Parathyroid adenoma (tissue), 2 donors: ENCODE measurements around the gene GRIN2A.

Experiments
- H2AFZ ChIP-seq: fragments of 300-600 bp; sonication (generic); one replicate; pipeline ENCODE4 v1.7.0; 2017; ENCODE audit warnings: antibody characterized with exemption, mild to moderate bottlenecking
- H3K27ac ChIP-seq: fragments of 300-600 bp; sonication (generic); one replicate; pipeline ENCODE4 v1.7.0; 2017
- H3K27me3 ChIP-seq: fragments of 300-600 bp; sonication (generic); one replicate; pipeline ENCODE4 v1.7.0; 2017; ENCODE audit warnings: low read length; ENCODE audit not compliant: control insufficient read depth, insufficient read depth
- H3K36me3 ChIP-seq: fragments of 300-600 bp; sonication (generic); one replicate; pipeline ENCODE4 v1.7.0; 2017; ENCODE audit warnings: low read length; ENCODE audit not compliant: control insufficient read depth, insufficient read depth
- H3K4me1 ChIP-seq: fragments of 300-600 bp; sonication (generic); one replicate; pipeline ENCODE4 v1.7.0; 2017; ENCODE audit warnings: control low read depth
- H3K4me2 ChIP-seq: fragments of 300-600 bp; sonication (generic); one replicate; pipeline ENCODE4 v1.7.0; 2017; ENCODE audit warnings: low read length
- H3K4me3 ChIP-seq: fragments of 300-600 bp; sonication (generic); one replicate; pipeline ENCODE4 v1.7.0; 2017; ENCODE audit warnings: low read depth, low read length
- H3K79me2 ChIP-seq: fragments of 300-600 bp; sonication (generic); one replicate; pipeline ENCODE4 v1.7.0; 2017; ENCODE audit warnings: control low read depth
- H3K9ac ChIP-seq: fragments of 300-600 bp; sonication (generic); one replicate; pipeline ENCODE4 v1.7.0; 2017; ENCODE audit warnings: mild to moderate bottlenecking
- H3K9me3 ChIP-seq: fragments of 300-600 bp; sonication (generic); one replicate; pipeline ENCODE4 v1.7.0; 2017; ENCODE audit warnings: low read length; ENCODE audit not compliant: control insufficient read depth
- CTCF ChIP-seq: fragments of 300-600 bp; sonication (generic); IDR thresholded peaks from one replicate; pipeline ENCODE4 v1.7.0; 2017; ENCODE audit warnings: antibody characterized with exemption, mild to moderate bottlenecking
- donor health status: primary hyperparathyroidism.

GRIN2A gene

GRCh38 chr16:10150906-10151305 lies 31.3 kb downstream of the GRIN2A start:
- no peak overlapping the region for H3K4me3 ChIP-seq
- H3K79me2 ChIP-seq, result no peaks in the 10 kb centered on the region
- TF ChIP-seq CTCF, result no peak
- no peaks in the 10 kb centered on the region for H3K36me3 ChIP-seq
- no peak overlapping the region for H3K9ac ChIP-seq
- H3K27ac ChIP-seq, result no peak overlapping the region
- no peaks in the 10 kb centered on the region for H3K4me1 ChIP-seq
- no peak overlapping the region for H2AFZ ChIP-seq
- no peaks in the 10 kb centered on the region for H3K9me3 ChIP-seq
- no peaks in the 10 kb centered on the region for H3K27me3 ChIP-seq
- no peak overlapping the region for H3K4me2 ChIP-seq

GRCh38 chr16:10145542-10146035 lies 36.6 kb downstream of the GRIN2A start:
- no peaks in the 10 kb centered on the region for H3K9me3 ChIP-seq
- no peaks in the 10 kb centered on the region for H3K27me3 ChIP-seq
- no peak overlapping the region for H3K4me3 ChIP-seq
- H3K4me2 ChIP-seq, result no peak overlapping the region
- no peaks in the 10 kb centered on the region for H3K4me1 ChIP-seq
- no peaks in the 10 kb centered on the region for H3K79me2 ChIP-seq
- no peak overlapping the region for H3K27ac ChIP-seq
- no peak overlapping the region for H2AFZ ChIP-seq
- no peaks in the 10 kb centered on the region for H3K36me3 ChIP-seq
- TF ChIP-seq CTCF, result no peak
- no peak overlapping the region for H3K9ac ChIP-seq

- H3K9ac ChIP-seq, result no peak overlapping the region
- H3K79me2 ChIP-seq, result no peaks in the 10 kb centered on the region
- H3K27me3 ChIP-seq, result no peaks in the 10 kb centered on the region
- no peak for TF ChIP-seq CTCF
- H2AFZ ChIP-seq, result no peak overlapping the region
- no peaks in the 10 kb centered on the region for H3K4me1 ChIP-seq
- no peak overlapping the region for H3K4me3 ChIP-seq
- no peaks in the 10 kb centered on the region for H3K36me3 ChIP-seq
- H3K4me2 ChIP-seq, result no peak overlapping the region
- H3K9me3 ChIP-seq, result no peaks in the 10 kb centered on the region
- no peak overlapping the region for H3K27ac ChIP-seq
These were observed 40.6 kb downstream of the GRIN2A start for GRCh38 chr16:10141671-10142070.

- no peaks in the 10 kb centered on the region for H3K27me3 ChIP-seq
- no peak overlapping the region for H3K27ac ChIP-seq
- H3K36me3 ChIP-seq, result no peaks in the 10 kb centered on the region
- no peaks in the 10 kb centered on the region for H3K9me3 ChIP-seq
- H3K4me3 ChIP-seq, result no peak overlapping the region
- H2AFZ ChIP-seq, result no peak overlapping the region
- TF ChIP-seq CTCF, result no peak
- no peak overlapping the region for H3K4me2 ChIP-seq
- no peaks in the 10 kb centered on the region for H3K4me1 ChIP-seq
- H3K79me2 ChIP-seq, result no peaks in the 10 kb centered on the region
- H3K9ac ChIP-seq, result no peak overlapping the region
These were observed 43.3 kb downstream of the GRIN2A start for GRCh38 chr16:10138881-10139280.

- Histone ChIP-seq H3K9me3 (no peaks in the 10 kb centered on the region), H3K27me3 (no peaks in the 10 kb centered on the region), H2AFZ (no peak overlapping the region), H3K79me2 (no peaks in the 10 kb centered on the region), H3K4me1 (no peaks in the 10 kb centered on the region), H3K4me2 (no peak overlapping the region), H3K36me3 (no peaks in the 10 kb centered on the region), H3K4me3 (no peak overlapping the region), H3K27ac (no peak overlapping the region), H3K9ac (no peak overlapping the region)
- TF ChIP-seq CTCF, result no peak
These were observed 44.9 kb downstream of the GRIN2A start for GRCh38 chr16:10137341-10137740.
